ENCODE results near the gene TRIO. TPM values are rescaled to one million over a fixed set of nuclear protein-coding genes. Genes with fewer than 3 reads are reported as not detected.
A peak's percentile ranks its signal among the peaks of the same experiment; 100 is the strongest.

The TRIO gene
- total RNA-seq, 2 donors from 2014 or later = 50.4 to 60.8 TPM

GRCh38 chr5:14479143-14479696, 336.1 kb downstream of the TRIO start:
- ATAC-seq (no peak), DNase-seq (no peak)
- intact Hi-C loops (cut with DNase I) = no loop called here

GRCh38 chr5:14481349-14481748, 338.2 kb downstream of the TRIO start:
- intact Hi-C loops (cut with DNase I) = no loop called here
- DNase-seq (no peak), ATAC-seq (no peak)

DNA sequence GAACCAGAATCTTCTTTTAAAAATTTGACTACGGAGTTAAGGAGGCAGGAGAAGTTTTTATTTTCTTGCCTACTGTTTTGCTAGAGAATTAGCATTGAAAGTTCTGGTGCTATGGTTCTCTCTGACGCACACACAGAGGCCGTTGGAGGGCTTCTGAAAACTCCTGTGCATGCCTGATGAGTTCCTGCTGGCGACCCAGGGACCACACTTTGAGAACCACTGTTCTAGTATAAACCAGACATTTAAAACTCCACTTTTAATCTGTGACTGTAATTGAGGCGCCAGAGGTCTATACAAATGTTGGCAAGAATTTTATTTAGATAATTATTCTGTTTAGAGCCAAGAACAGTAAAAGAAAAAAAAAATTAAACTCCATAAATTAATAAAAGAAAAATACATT, 338.9 kb downstream of the TRIO start:
- no peak for ATAC-seq
- no peak for DNase-seq
- intact Hi-C loops (cut with DNase I) = no loop called here

GRCh38 chr5:14483504-14484157, 340.5 kb downstream of the TRIO start:
- intact Hi-C loops (cut with DNase I) = no loop called here
- DNase-seq (no peak), ATAC-seq (peak; percentile 19 to 28)

GRCh38 chr5:14486486-14486885, 343.3 kb downstream of the TRIO start:
- no peak for ATAC-seq
- intact Hi-C loops (cut with DNase I) = no loop called here

GRCh38 chr5:14486996-14487896, 344.1 kb downstream of the TRIO start:
- DNase-seq (no peak), ATAC-seq (no peak)
- intact Hi-C loops (cut with DNase I) = no loop called here

More at GRCh38 chr5:14486486-14486885, 343.3 kb downstream of the TRIO start:
- DNase-seq = no peak

DNA sequence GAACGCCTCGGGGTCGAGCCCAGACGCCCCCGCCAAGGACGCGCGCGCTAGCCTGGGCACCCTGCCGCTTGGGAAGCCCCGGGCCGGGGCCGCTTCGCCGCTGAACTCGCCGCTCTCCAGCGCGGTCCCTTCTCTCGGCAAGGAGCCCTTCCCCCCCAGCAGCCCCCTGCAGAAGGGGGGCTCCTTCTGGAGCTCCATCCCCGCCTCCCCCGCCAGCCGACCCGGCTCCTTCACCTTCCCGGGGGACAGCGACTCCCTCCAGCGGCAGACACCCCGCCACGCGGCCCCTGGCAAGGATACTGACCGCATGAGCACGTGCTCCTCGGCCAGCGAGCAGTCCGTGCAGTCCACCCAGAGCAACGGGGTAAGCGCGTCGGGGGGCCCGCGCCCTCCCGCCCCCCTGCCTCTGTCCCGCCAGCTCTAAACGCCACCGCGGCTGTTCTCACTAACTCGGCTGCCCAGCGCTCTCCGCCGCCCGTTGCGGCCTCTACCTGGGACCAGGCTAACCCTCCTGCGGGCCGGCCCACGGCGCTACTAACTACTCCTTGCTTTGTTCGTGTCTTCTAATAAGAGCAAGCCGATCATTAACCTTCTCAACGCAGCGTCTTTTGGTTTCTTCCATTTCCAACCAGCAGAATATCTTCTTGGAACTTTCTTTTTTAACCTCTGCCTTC, 344.9 kb downstream of the TRIO start:
- ATAC-seq = no peak
- DNase-seq = no peak
- intact Hi-C loops (cut with DNase I) = no loop called here

DNA sequence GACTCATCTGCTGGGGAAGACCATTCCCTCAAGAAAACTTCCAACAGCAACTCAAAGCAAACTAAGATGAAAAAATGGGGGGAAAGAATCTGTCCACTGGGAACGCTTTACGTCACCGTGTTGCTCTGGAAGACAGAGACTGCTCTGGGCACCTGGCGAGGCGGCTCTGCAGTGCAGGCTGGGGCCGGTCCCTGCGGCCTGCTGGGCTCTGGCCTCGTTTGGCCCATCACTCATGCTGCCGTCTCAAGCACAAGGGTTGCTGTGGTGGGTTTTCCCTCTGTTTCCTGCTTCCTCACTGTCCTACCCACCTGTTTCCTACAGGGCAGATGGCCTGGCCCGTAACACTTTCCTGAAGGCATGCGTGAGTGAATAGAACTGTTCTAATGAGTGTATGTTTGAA, 345.6 kb downstream of the TRIO start:
- intact Hi-C loops (cut with DNase I) = no loop called here
- DNase-seq (no peak), ATAC-seq (no peak)

DNA sequence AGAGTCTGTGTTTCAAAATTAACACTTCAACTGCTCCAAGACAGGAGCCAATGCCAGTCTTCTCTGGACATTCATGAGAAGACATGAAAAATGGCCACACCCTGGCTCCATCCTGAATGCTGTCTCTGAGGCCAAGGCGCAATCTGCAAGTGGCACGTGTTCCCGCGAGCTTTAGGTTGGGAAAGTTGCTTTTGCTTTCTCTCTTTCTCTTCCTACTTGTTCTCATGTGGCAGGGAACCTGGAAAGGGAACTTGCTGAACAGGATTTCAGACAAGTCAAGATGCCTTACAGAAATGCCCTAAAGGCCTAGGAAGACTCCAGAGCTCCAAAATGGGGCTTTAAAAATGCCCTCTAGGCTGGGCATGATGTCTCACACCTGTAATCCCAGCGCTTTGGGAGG, 346.5 kb downstream of the TRIO start:
- DNase-seq (no peak), ATAC-seq (no peak)
- intact Hi-C loops (cut with DNase I) = no loop called here

- ATAC-seq = peak; percentile 18 to 55
- no peak for DNase-seq
- intact Hi-C loops (cut with DNase I) = no loop called here
These were observed 347.2 kb downstream of the TRIO start for GRCh38 chr5:14490309-14490711.

GRCh38 chr5:14491015-14491915, 348.1 kb downstream of the TRIO start:
- intact Hi-C loops (cut with DNase I) = no loop called here
- ATAC-seq (peak; percentile 34 to 46), DNase-seq (no peak)

GRCh38 chr5:14492331-14492964, 349.3 kb downstream of the TRIO start:
- ATAC-seq (peak in 1 of 2 donors; percentile 34), DNase-seq (no peak)
- intact Hi-C loops (cut with DNase I) = no loop called here

DNA sequence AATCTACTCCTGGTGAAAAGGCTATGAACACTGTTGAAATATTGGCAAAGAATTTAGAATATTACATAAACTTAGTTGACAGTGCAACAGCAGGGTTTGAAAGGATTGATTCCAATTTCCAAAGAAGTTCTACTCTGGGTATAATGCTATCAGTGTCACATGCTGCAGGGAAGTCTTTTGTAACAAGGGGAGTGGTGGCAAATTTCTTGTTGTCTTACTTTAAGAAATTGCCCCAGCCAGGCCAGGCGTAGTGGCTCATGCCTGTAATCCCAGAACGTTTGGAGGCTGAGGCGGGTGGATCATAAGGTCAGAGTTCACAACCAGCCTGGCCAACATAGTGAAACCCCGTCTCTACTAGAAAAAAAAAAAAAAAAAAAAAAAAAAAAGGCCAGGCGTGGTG, 352.2 kb downstream of the TRIO start:
- intact Hi-C loops (cut with DNase I) = no loop called here
- ATAC-seq (peak in 1 of 2 donors; percentile 68), DNase-seq (no peak)

GRCh38 chr5:14497311-14497710, 354.2 kb downstream of the TRIO start:
- DNase-seq = no peak
- no peak for ATAC-seq

DNA sequence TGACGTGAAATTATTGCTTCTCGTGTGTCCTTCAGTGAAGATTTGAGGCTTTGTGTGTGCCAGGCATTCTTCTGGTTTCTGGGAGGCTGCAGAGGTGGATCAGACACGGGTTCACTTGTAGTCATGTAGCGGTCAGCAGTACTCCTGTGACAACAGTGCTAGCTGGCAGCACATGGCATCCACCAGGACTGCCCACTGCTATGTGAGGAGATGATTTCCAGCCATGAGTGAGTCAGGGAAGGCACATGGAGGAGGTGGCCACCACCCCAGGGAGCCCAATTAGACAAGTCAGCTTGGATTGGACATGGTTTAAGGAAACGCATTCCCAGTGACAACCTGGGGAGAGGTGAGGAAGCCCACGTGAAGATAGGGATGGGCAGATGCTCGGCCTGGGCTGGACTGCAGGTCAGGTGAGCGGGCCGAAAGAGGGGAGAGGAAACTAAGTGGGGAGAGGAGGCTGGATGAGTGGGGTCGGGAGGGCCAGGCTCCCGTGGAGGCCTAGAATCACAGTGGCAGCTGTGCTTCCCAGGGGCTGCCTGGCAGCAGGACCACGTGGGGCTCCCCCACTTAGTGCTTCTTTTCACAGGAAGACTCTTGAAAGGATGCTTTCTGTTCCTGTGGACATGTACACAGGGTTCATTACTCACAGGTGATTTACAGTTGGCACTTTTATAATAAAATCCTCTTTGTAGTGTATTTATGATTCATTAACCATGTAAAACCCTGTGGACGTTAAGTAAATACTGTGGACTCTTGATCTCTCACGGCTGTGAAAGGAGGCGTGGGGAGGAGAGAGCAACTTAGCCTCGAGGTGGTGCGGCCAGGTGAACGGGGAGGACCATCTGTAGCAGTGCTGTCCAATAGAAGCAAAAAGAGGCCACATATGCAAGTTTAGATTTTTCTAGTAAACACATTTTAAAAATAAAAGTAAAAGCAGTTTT, 358.5 kb downstream of the TRIO start:
- ATAC-seq = no peak
- DNase-seq = no peak
- intact Hi-C loops (cut with DNase I) = no loop called here

More at GRCh38 chr5:14497311-14497710, 354.2 kb downstream of the TRIO start:
- intact Hi-C loops (cut with DNase I) = no loop called here

DNA sequence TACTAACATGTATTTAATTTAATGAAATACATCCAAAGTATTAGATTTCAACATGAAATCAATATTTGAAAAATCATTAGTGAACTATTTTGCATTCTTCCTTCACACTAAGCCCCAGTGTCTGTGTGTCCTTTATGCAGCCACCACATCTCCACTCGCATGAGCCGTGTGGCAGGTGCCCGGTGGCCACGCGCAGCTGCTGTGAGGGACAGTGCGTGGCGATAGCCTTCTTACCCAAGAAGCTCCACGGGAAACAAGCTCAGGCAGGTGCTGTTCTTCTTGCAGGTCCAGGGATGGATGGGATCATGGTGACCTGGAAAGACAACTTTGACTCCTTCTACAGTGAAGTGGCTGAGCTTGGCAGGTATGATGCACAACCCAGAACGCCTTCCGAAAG, 359.1 kb downstream of the TRIO start:
- ATAC-seq (no peak), DNase-seq (no peak)
- intact Hi-C loops (cut with DNase I) = no loop called here

- no peak for DNase-seq
- ATAC-seq = peak; percentile 16 to 45
- intact Hi-C loops (cut with DNase I) = no loop called here
These were observed 360.0 kb downstream of the TRIO start for GRCh38 chr5:14503017-14503680.

Measured in left cardiac atrium (tissue), 4 donors.